Measurements from ENCODE around the gene LRRC53. TPM values are rescaled to one million over a fixed set of nuclear protein-coding genes. Genes with fewer than 3 reads are reported as not detected.

LRRC53 gene
- polyA plus RNA-seq, 1 experiment, result not detected

GRCh38 chr1:74437035-74437434 lies 75.4 kb downstream of the LRRC53 start:
- DNase-seq (ENCODE audit: low read depth), result no peak
- CTCF ChIA-PET, result no interaction called here

GRCh38 chr1:74436078-74436477 lies 76.3 kb downstream of the LRRC53 start:
- TF ChIP-seq CTCF (IDR thresholded peaks at IDR 0.05; ENCODE audit: insufficient read depth, low read depth, low read length), result no peak
- ChIA-PET POLR2A (interaction anchor here (0.6 kb wide), 1 partner anchor 229 kb away, joined by 3 read pairs; no protein-coding TSS in a partner anchor), CTCF (no interaction called here)
- DNase-seq (ENCODE audit: low read depth), result no peak
- Histone ChIP-seq H3K27me3 (ENCODE audit: control insufficient read depth, insufficient read depth, low read length) (no peaks in the 10 kb centered on the region), H3K4me3 (ENCODE audit: low read depth, low read length) (no peak overlapping the region), H3K36me3 (ENCODE audit: control insufficient read depth, insufficient read depth, low read length) (no peaks in the 10 kb centered on the region)

More at GRCh38 chr1:74437035-74437434, 75.4 kb downstream of the LRRC53 start:
- no peak for TF ChIP-seq CTCF (IDR thresholded peaks at IDR 0.05; ENCODE audit: insufficient read depth, low read depth, low read length)
- no peaks in the 10 kb centered on the region for H3K36me3 ChIP-seq (ENCODE audit: control insufficient read depth, insufficient read depth, low read length)
- POLR2A ChIA-PET, result no interaction called here
- no peak overlapping the region for H3K4me3 ChIP-seq (ENCODE audit: low read depth, low read length)
- no peaks in the 10 kb centered on the region for H3K27me3 ChIP-seq (ENCODE audit: control insufficient read depth, insufficient read depth, low read length)

GRCh38 chr1:74434321-74434720 lies 78.1 kb downstream of the LRRC53 start:
- Histone ChIP-seq H3K36me3 (ENCODE audit: control insufficient read depth, insufficient read depth, low read length) (no peaks in the 10 kb centered on the region), H3K4me3 (ENCODE audit: low read depth, low read length) (no peak overlapping the region), H3K27me3 (ENCODE audit: control insufficient read depth, insufficient read depth, low read length) (no peaks in the 10 kb centered on the region)
- ChIA-PET CTCF (no interaction called here), POLR2A (no interaction called here)
- no peak for DNase-seq (ENCODE audit: low read depth)
- no peak for TF ChIP-seq CTCF (IDR thresholded peaks at IDR 0.05; ENCODE audit: insufficient read depth, low read depth, low read length)

GRCh38 chr1:74432325-74432724 lies 80.1 kb downstream of the LRRC53 start:
- DNase-seq (ENCODE audit: low read depth), result no peak
- H3K4me3 ChIP-seq (ENCODE audit: low read depth, low read length), result no peak overlapping the region
- POLR2A ChIA-PET, result no interaction called here
- no peak for TF ChIP-seq CTCF (IDR thresholded peaks at IDR 0.05; ENCODE audit: insufficient read depth, low read depth, low read length)
- H3K27me3 ChIP-seq (ENCODE audit: control insufficient read depth, insufficient read depth, low read length), result no peaks in the 10 kb centered on the region
- H3K36me3 ChIP-seq (ENCODE audit: control insufficient read depth, insufficient read depth, low read length), result no peaks in the 10 kb centered on the region
- CTCF ChIA-PET, result no interaction called here

- Histone ChIP-seq H3K4me3 (ENCODE audit: low read depth, low read length) (no peak overlapping the region), H3K27me3 (ENCODE audit: control insufficient read depth, insufficient read depth, low read length) (no peaks in the 10 kb centered on the region), H3K36me3 (ENCODE audit: control insufficient read depth, insufficient read depth, low read length) (no peaks in the 10 kb centered on the region)
- no peak for DNase-seq (ENCODE audit: low read depth)
- TF ChIP-seq CTCF (IDR thresholded peaks at IDR 0.05; ENCODE audit: insufficient read depth, low read depth, low read length), result no peak
- ChIA-PET POLR2A (no interaction called here), CTCF (no interaction called here)
Observed at GRCh38 chr1:74431531-74431930, 80.9 kb downstream of the LRRC53 start.

Measured in BJ (cell line).